K562 (cell line): ENCODE results near the gene FUCA1. TPM values are rescaled to one million over a fixed set of nuclear protein-coding genes. Genes with fewer than 3 reads are reported as not detected.

ENCODE experiments used
- EP300 ChIP-seq: IDR thresholded peaks from 2 replicates; pipeline ENCODE4 v1.6.1; 2012; ENCODE audit warnings: low read length, improper control_type of control experiment
- RAD51 ChIP-seq: fragments of 450-650 bp; IDR thresholded peaks from 2 replicates; pipeline ENCODE4 v1.7.1; 2016; ENCODE audit warnings: low read depth, mild to moderate bottlenecking, borderline replicate concordance
- SREBF2 ChIP-seq: sonication (generic); formaldehyde crosslinking; IDR thresholded peaks from 2 replicates; pipeline ENCODE4 v1.4.0; 2020; ENCODE audit warnings: mild to moderate bottlenecking, missing genetic modification reagents
- TCF7L2 ChIP-seq: fragments of 150-350 bp; IDR thresholded peaks from 2 replicates; pipeline ENCODE4 v1.6.1; 2016; ENCODE audit warnings: low read depth, mild to moderate bottlenecking, low read length, moderate library complexity
- TEAD2 ChIP-seq: fragments of 450-650 bp; IDR thresholded peaks from 2 replicates; pipeline ENCODE4 v1.6.1; 2016; ENCODE audit warnings: missing genetic modification characterization, control low read depth, missing compliant biosample characterization
- YBX1 ChIP-seq: fragments of 450-650 bp; IDR thresholded peaks from 2 replicates; pipeline ENCODE4 v1.7.1; 2016; ENCODE audit warnings: mild to moderate bottlenecking
- ZBTB17 ChIP-seq: fragments of 450-650 bp; formaldehyde crosslinking; IDR thresholded peaks from 2 replicates; pipeline ENCODE4 v1.4.0; 2020; ENCODE audit warnings: mild to moderate bottlenecking
- ZFX ChIP-seq: sonication (generic); formaldehyde crosslinking; IDR thresholded peaks from 2 replicates; pipeline ENCODE4 v1.8.0; 2022; ENCODE audit warnings: mild to moderate bottlenecking, missing genetic modification reagents, moderate library complexity
- polyA plus RNA-seq, 8 experiments: library from polyadenylated mRNA; depleted of rRNA in 4 of 8; stranded (reverse) in 5 of 8; unstranded in 3 of 8; fragments of >200 nt; fragmentation: Nextera tagmentation in 2 of 8; fragmentation: Illumina TruSeq in 1 of 8; extraction: Ambion mirVana in 2 of 8; extraction: Trizol in 1 of 8; gene quantifications; 2 replicates each; pipeline versions ENCODE4 v1.2.1 to v1.2.3, GENCODE V29; 2011 to 2014; ENCODE audit warnings: inconsistent platforms in 1 of 8, missing spikeins in 1 of 8
- total RNA-seq, 7 experiments: library from RNA; depleted of rRNA in 6 of 7; stranded (reverse); fragments of >200 nt in 6 of 7; fragmentation: Illumina TruSeq in 2 of 7; extraction: Trizol in 2 of 7; gene quantifications; 2 replicates each; pipeline versions ENCODE4 v1.2.1 to v1.2.3, GENCODE V29; 2011 to 2021; ENCODE audit warnings: low replicate concordance in 1 of 7
- TF ChIP-seq, protein P1 (sequence below): sonication (generic); formaldehyde crosslinking; IDR thresholded peaks from 2 replicates; pipeline ENCODE4 v1.8.0; 2023; ENCODE audit warnings: missing genetic modification reagents, mild to moderate bottlenecking, borderline replicate concordance
- TF ChIP-seq, protein P2 (sequence below): sonication (generic); formaldehyde crosslinking; IDR thresholded peaks from 2 replicates; pipeline ENCODE4 v1.8.1; 2023; ENCODE audit warnings: mild to moderate bottlenecking, missing genetic modification reagents
- TF ChIP-seq, protein P3 (sequence below): sonication (generic); formaldehyde crosslinking; IDR thresholded peaks from 2 replicates; pipeline ENCODE4 v1.8.0; 2022; ENCODE audit warnings: missing genetic modification reagents, mild to moderate bottlenecking, borderline replicate concordance
- TF ChIP-seq, protein P4 (sequence below): fragments of 250-450 bp; sonication (Bioruptor Pico); IDR thresholded peaks from 2 replicates; pipeline ENCODE4 v1.4.0; 2020; ENCODE audit warnings: mild to moderate bottlenecking, moderate library complexity, borderline replicate concordance
- TF ChIP-seq, protein P5 (sequence below): fragments of 250-450 bp; sonication (Bioruptor Pico); IDR thresholded peaks from 2 replicates; pipeline ENCODE4 v1.6.1; 2021; ENCODE audit warnings: mild to moderate bottlenecking

FUCA1 gene
- total and polyA plus RNA-seq, 9 of the 15 experiments (the other 6 are each of a cell fraction or from before 2014, with no cell fraction given) = 7.0 to 20.5 (median 13.5) TPM

DNA sequence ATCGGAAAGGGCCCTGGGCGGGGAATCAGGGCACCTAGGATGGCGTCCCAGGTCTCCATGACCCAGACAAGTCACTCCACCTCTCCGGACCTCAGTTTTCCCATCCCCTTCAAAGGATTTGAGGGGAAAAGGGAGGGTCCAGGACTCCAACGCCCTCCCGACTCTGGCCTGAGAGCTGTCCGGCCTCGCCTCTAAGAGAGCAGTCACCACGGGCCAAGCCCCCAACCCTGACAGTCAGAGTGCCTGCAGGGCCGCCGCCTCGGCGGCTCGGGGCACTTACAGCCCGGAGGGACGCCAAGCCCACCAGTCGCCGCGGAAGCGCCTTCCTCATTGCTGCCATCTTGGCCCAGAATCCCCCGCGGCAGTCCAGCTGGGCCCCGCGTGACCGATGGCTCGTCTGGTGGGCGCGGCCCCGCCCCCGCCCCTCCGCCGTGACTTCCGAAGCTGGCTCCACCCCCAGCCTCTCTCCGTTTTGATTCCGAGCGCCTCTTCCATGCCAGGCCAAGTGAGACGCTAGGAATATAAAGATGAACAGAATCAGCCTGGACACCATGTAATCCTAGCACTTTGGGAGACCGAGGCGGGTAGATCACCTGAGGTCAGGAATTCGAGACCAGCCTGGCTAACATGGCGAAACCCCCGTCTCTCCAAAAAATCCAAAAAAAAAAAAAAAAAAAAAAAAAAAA is 42.9 kb downstream of the FUCA1 start, which contains the start of gene HMGCL (continued):
- TF ChIP-seq, protein P1, sequence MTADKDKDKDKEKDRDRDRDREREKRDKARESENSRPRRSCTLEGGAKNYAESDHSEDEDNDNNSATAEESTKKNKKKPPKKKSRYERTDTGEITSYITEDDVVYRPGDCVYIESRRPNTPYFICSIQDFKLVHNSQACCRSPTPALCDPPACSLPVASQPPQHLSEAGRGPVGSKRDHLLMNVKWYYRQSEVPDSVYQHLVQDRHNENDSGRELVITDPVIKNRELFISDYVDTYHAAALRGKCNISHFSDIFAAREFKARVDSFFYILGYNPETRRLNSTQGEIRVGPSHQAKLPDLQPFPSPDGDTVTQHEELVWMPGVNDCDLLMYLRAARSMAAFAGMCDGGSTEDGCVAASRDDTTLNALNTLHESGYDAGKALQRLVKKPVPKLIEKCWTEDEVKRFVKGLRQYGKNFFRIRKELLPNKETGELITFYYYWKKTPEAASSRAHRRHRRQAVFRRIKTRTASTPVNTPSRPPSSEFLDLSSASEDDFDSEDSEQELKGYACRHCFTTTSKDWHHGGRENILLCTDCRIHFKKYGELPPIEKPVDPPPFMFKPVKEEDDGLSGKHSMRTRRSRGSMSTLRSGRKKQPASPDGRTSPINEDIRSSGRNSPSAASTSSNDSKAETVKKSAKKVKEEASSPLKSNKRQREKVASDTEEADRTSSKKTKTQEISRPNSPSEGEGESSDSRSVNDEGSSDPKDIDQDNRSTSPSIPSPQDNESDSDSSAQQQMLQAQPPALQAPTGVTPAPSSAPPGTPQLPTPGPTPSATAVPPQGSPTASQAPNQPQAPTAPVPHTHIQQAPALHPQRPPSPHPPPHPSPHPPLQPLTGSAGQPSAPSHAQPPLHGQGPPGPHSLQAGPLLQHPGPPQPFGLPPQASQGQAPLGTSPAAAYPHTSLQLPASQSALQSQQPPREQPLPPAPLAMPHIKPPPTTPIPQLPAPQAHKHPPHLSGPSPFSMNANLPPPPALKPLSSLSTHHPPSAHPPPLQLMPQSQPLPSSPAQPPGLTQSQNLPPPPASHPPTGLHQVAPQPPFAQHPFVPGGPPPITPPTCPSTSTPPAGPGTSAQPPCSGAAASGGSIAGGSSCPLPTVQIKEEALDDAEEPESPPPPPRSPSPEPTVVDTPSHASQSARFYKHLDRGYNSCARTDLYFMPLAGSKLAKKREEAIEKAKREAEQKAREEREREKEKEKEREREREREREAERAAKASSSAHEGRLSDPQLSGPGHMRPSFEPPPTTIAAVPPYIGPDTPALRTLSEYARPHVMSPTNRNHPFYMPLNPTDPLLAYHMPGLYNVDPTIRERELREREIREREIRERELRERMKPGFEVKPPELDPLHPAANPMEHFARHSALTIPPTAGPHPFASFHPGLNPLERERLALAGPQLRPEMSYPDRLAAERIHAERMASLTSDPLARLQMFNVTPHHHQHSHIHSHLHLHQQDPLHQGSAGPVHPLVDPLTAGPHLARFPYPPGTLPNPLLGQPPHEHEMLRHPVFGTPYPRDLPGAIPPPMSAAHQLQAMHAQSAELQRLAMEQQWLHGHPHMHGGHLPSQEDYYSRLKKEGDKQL (CRISPR knock-in tag) = no peak
- TF ChIP-seq ZBTB17 = peak; percentile 68; the same call in 1 of the 2 replicates
- TF ChIP-seq TEAD2 (tag) = no peak
- TF ChIP-seq, protein P2, sequence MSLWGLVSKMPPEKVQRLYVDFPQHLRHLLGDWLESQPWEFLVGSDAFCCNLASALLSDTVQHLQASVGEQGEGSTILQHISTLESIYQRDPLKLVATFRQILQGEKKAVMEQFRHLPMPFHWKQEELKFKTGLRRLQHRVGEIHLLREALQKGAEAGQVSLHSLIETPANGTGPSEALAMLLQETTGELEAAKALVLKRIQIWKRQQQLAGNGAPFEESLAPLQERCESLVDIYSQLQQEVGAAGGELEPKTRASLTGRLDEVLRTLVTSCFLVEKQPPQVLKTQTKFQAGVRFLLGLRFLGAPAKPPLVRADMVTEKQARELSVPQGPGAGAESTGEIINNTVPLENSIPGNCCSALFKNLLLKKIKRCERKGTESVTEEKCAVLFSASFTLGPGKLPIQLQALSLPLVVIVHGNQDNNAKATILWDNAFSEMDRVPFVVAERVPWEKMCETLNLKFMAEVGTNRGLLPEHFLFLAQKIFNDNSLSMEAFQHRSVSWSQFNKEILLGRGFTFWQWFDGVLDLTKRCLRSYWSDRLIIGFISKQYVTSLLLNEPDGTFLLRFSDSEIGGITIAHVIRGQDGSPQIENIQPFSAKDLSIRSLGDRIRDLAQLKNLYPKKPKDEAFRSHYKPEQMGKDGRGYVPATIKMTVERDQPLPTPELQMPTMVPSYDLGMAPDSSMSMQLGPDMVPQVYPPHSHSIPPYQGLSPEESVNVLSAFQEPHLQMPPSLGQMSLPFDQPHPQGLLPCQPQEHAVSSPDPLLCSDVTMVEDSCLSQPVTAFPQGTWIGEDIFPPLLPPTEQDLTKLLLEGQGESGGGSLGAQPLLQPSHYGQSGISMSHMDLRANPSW = no peak
- TF ChIP-seq TCF7L2 = no peak
- no peak for TF ChIP-seq YBX1
- TF ChIP-seq, protein P3, sequence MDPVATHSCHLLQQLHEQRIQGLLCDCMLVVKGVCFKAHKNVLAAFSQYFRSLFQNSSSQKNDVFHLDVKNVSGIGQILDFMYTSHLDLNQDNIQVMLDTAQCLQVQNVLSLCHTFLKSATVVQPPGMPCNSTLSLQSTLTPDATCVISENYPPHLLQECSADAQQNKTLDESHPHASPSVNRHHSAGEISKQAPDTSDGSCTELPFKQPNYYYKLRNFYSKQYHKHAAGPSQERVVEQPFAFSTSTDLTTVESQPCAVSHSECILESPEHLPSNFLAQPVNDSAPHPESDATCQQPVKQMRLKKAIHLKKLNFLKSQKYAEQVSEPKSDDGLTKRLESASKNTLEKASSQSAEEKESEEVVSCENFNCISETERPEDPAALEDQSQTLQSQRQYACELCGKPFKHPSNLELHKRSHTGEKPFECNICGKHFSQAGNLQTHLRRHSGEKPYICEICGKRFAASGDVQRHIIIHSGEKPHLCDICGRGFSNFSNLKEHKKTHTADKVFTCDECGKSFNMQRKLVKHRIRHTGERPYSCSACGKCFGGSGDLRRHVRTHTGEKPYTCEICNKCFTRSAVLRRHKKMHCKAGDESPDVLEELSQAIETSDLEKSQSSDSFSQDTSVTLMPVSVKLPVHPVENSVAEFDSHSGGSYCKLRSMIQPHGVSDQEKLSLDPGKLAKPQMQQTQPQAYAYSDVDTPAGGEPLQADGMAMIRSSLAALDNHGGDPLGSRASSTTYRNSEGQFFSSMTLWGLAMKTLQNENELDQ (CRISPR knock-in tag) = no peak
- TF ChIP-seq ZFX (CRISPR knock-in tag) = peak; percentile 77
- peak; percentile 88 for TF ChIP-seq RAD51
- TF ChIP-seq, protein P4, sequence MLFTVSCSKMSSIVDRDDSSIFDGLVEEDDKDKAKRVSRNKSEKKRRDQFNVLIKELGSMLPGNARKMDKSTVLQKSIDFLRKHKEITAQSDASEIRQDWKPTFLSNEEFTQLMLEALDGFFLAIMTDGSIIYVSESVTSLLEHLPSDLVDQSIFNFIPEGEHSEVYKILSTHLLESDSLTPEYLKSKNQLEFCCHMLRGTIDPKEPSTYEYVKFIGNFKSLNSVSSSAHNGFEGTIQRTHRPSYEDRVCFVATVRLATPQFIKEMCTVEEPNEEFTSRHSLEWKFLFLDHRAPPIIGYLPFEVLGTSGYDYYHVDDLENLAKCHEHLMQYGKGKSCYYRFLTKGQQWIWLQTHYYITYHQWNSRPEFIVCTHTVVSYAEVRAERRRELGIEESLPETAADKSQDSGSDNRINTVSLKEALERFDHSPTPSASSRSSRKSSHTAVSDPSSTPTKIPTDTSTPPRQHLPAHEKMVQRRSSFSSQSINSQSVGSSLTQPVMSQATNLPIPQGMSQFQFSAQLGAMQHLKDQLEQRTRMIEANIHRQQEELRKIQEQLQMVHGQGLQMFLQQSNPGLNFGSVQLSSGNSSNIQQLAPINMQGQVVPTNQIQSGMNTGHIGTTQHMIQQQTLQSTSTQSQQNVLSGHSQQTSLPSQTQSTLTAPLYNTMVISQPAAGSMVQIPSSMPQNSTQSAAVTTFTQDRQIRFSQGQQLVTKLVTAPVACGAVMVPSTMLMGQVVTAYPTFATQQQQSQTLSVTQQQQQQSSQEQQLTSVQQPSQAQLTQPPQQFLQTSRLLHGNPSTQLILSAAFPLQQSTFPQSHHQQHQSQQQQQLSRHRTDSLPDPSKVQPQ (CRISPR knock-in tag) = 0 out of 2 replicates have a peak, but pooled peaks have one; percentile 34
- TF ChIP-seq, protein P5, sequence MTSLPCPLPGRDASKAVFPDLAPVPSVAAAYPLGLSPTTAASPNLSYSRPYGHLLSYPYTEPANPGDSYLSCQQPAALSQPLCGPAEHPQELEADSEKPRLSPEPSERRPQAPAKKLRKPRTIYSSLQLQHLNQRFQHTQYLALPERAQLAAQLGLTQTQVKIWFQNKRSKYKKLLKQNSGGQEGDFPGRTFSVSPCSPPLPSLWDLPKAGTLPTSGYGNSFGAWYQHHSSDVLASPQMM (CRISPR knock-in tag) = no peak
- TF ChIP-seq EP300 = 0 out of 2 replicates have a peak, but pooled peaks have one; percentile 26
- TF ChIP-seq SREBF2 (CRISPR knock-in tag) = no peak
